DND-41 (cell line): ENCODE measurements around the gene GRID2.

Experiments
- ATAC-seq: fragments of 200-7000 bp; cut with Tn5 transposase; 3 replicates; pipeline ENCODE4 v1.9.1; 2021; ENCODE audit warnings: low read depth; ENCODE audit not compliant: insufficient read depth
- DNase-seq: peaks from one replicate; pipeline ENCODE4 v3.0.0-alpha.2; 2020
- H2AFZ ChIP-seq: 2 replicates; pipeline ENCODE4 v1.6.0; 2012; ENCODE audit warnings: low read depth, low read length
- H3K27ac ChIP-seq: 2 replicates; pipeline ENCODE4 v1.5.1; 2012; ENCODE audit warnings: low read length, inconsistent platforms
- H3K27me3 ChIP-seq: fragments of 200-600 bp; sonication (generic); 2 replicates; pipeline ENCODE4 v1.6.0; 2012; ENCODE audit warnings: low read length, mild to moderate bottlenecking, inconsistent platforms; ENCODE audit not compliant: insufficient read depth, poor library complexity
- H3K36me3 ChIP-seq: 2 replicates; pipeline ENCODE4 v1.5.1; 2012; ENCODE audit warnings: low read length, inconsistent platforms; ENCODE audit not compliant: insufficient read depth
- H3K4me1 ChIP-seq: 2 replicates; pipeline ENCODE4 v1.5.1; 2012; ENCODE audit warnings: mild to moderate bottlenecking, low read length; ENCODE audit not compliant: insufficient read depth
- H3K4me2 ChIP-seq: 2 replicates; pipeline ENCODE4 v1.6.0; 2012; ENCODE audit warnings: mild to moderate bottlenecking, moderate library complexity, low read length, inconsistent platforms; ENCODE audit not compliant: insufficient read depth
- H3K4me3 ChIP-seq, 2 experiments: fragments of 200-600 bp in 1 of 2; shearing (Covaris generic) in 1 of 2; 2 replicates each; pipeline ENCODE4 v1.5.1; 2012 to 2016; ENCODE audit warnings: inconsistent platforms in 2 of 2, low read length in 2 of 2, mild to moderate bottlenecking in 2 of 2, low read depth in 1 of 2, moderate library complexity in 1 of 2
- H3K79me2 ChIP-seq: 2 replicates; pipeline ENCODE4 v1.6.0; 2012; ENCODE audit warnings: low read length, inconsistent platforms; ENCODE audit not compliant: insufficient read depth
- H3K9ac ChIP-seq: 2 replicates; pipeline ENCODE4 v1.6.0; 2012; ENCODE audit warnings: low read depth, mild to moderate bottlenecking, inconsistent platforms, low read length, moderate library complexity
- H3K9me3 ChIP-seq: 2 replicates; pipeline ENCODE4 v1.5.1; 2012; ENCODE audit warnings: low read length, moderate library complexity, mild to moderate bottlenecking, inconsistent platforms; ENCODE audit not compliant: insufficient read depth, severe bottlenecking
- H4K20me1 ChIP-seq: 2 replicates; pipeline ENCODE4 v1.6.0; 2012; ENCODE audit warnings: low read length; ENCODE audit not compliant: insufficient read depth
- CTCF ChIP-seq: IDR thresholded peaks from 2 replicates; pipeline ENCODE4 v1.5.1; 2012; ENCODE audit warnings: borderline replicate concordance, low read length, moderate library complexity, mild to moderate bottlenecking; ENCODE audit not compliant: poor library complexity, severe bottlenecking; ENCODE audit errors: extremely low read depth
- EZH2 ChIP-seq: IDR thresholded peaks from 3 replicates; pipeline ENCODE4 v1.6.1; 2012; ENCODE audit warnings: borderline replicate concordance, low read depth, mild to moderate bottlenecking, moderate library complexity, low read length, inconsistent platforms; ENCODE audit not compliant: severe bottlenecking

GRID2 gene

GRCh38 chr4:93065790-93066189 lies 762.0 kb downstream of the GRID2 start:
- Histone ChIP-seq H4K20me1 (no peaks in the 10 kb centered on the region), H2AFZ (no peak overlapping the region), H3K9me3 (no peaks in the 10 kb centered on the region), H3K9ac (no peak overlapping the region), H3K4me3 (no peak overlapping the region), H3K79me2 (no peaks in the 10 kb centered on the region), H3K27ac (no peak overlapping the region), H3K4me2 (no peak overlapping the region), H3K27me3 (no peaks in the 10 kb centered on the region), H3K36me3 (no peaks in the 10 kb centered on the region), H3K4me1 (no peaks in the 10 kb centered on the region)
- TF ChIP-seq EZH2 (no peak), CTCF (no peak)
- ATAC-seq (no peak), DNase-seq (no peak)

- Histone ChIP-seq H3K4me3 (no peak overlapping the region), H3K27me3 (no peaks in the 10 kb centered on the region), H4K20me1 (no peaks in the 10 kb centered on the region), H3K4me1 (no peaks in the 10 kb centered on the region), H3K36me3 (no peaks in the 10 kb centered on the region), H3K79me2 (no peaks in the 10 kb centered on the region), H3K9ac (no peak overlapping the region), H3K4me2 (no peak overlapping the region), H3K27ac (no peak overlapping the region), H2AFZ (no peak overlapping the region), H3K9me3 (no peaks in the 10 kb centered on the region)
- TF ChIP-seq CTCF (no peak), EZH2 (no peak)
- ATAC-seq, result no peak
- no peak for DNase-seq
These were observed 763.0 kb downstream of the GRID2 start for GRCh38 chr4:93066749-93067148.

- Histone ChIP-seq H3K27me3 (no peaks in the 10 kb centered on the region), H3K79me2 (no peaks in the 10 kb centered on the region), H3K9ac (no peak overlapping the region), H4K20me1 (no peaks in the 10 kb centered on the region), H3K36me3 (no peaks in the 10 kb centered on the region), H3K4me2 (no peak overlapping the region), H3K4me3 (no peak overlapping the region), H2AFZ (no peak overlapping the region), H3K9me3 (no peaks in the 10 kb centered on the region), H3K27ac (no peak overlapping the region), H3K4me1 (no peaks in the 10 kb centered on the region)
- DNase-seq (no peak), ATAC-seq (no peak)
- no peak for TF ChIP-seq EZH2
These were observed 768.5 kb downstream of the GRID2 start for GRCh38 chr4:93072292-93072691.

GRCh38 chr4:93080316-93080715 lies 776.5 kb downstream of the GRID2 start:
- Histone ChIP-seq H3K9me3 (no peaks in the 10 kb centered on the region), H3K4me2 (no peak overlapping the region), H3K4me3 (no peak overlapping the region), H3K27ac (no peak overlapping the region), H3K27me3 (no peaks in the 10 kb centered on the region), H4K20me1 (no peaks in the 10 kb centered on the region), H2AFZ (no peak overlapping the region), H3K4me1 (no peaks in the 10 kb centered on the region), H3K36me3 (no peaks in the 10 kb centered on the region), H3K9ac (no peak overlapping the region), H3K79me2 (no peaks in the 10 kb centered on the region)
- DNase-seq (no peak), ATAC-seq (no peak)
- TF ChIP-seq EZH2, result no peak
- TF ChIP-seq CTCF, result no peak
